GM21447 (cell line): ENCODE results near the gene XG.
"Not testable (repeated sequence)": the region's sequence is repeated elsewhere in the genome, so short reads cannot be mapped to it uniquely, and the experiment has no call there.

Source experiments
- ATAC-seq: cut with Tn5 transposase; IDR thresholded peaks from one replicate; pipeline ENCODE4 v1.9.1; 2021; ENCODE audit not compliant: unreplicated experiment

XG gene

DNA sequence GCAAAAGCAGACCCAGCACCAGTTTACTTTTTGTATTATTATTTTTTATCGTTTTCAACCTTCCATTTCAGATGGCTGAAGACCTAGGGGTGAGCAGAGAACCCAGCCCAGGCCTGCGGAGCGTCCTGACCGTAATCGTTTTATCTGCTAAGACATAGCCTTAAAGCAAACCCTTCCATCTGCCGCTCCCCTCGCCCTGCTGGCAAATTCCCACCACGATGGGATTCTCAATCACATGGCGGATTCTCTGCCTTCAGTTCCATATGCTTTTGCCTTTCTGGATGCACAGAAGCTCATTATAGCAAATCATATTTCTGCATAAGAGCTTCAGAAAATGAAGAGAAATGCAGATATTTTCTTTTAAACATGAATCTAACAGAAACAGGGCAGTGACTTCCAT is 18.6 kb upstream of the XG start:
- no peak for ATAC-seq

- no peak for ATAC-seq
Observed at GRCh38 chrX:2735270-2735669, 16.6 kb upstream of the XG start.

GRCh38 chrX:2740672-2741071 is 11.2 kb upstream of the XG start:
- ATAC-seq, result no peak

DNA sequence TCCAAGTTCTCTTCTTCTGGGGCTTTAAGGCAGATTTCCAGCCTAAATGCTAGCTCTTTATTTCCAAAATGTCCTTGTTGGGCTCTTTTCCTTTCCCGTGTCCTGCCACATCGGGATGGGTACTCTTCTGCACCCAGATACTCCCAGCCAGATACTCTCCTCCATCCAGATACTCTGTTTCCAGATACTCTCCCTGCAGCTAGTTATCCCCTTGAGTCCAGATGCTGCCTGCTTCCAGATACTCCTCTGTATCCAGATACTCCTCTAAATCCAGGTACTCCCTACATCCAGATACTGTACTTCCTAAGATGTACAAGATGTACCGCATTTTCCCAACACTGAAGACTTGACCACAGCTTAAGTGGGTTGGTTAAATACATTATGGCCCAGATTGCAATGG is 10.5 kb upstream of the XG start:
- ATAC-seq, result no peak

DNA sequence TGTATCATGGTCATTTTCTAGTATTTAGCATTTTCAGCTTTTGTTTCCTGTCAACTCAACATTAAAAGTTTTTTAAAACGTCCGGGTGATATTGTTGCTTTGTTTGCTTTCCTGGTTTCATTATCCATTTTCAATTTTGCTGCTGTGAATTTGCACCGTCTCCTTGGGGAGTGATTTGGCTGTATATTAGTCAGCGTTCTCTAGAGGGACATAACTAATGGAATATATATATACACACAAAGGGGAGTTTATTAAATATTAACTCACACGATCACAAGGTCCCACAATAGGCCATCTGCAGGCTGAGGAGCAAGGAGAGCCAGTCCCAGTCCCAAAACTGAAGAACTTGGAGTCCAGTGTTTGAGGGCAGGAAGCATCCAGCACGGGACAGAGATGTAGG is 5.6 kb upstream of the XG start:
- not testable (repeated sequence) for ATAC-seq

GRCh38 chrX:2748171-2748814 is 3.5 kb upstream of the XG start:
- no peak for ATAC-seq

DNA sequence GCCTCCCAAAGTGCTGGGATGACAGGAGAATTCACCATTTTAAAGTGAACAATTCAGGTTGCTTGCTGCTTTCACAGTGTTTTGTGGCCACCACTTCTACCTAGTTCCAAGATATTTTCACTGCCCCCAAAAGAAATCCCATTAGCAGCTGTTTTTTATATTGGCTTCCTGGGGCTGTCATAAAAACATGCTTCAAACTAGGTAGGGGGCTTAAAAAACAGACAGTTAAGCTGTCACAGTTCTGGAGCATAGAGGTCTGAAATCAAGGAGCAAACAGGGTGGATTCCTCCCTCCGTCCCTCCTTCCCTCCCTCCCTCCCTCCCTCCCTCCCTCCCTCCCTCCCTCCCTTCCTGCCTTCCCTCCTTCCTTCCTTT is 3.0 kb upstream of the XG start:
- no peak for ATAC-seq

- no peak for ATAC-seq
Observed at GRCh38 chrX:2751291-2751690, 549 bp upstream of the XG start.

- ATAC-seq, result not testable (repeated sequence)
Observed at GRCh38 chrX:2752441-2752840, 601 bp downstream of the XG start.

GRCh38 chrX:2755163-2755715 is 3.4 kb downstream of the XG start:
- not testable (repeated sequence) for ATAC-seq

- ATAC-seq, result no peak
Observed at GRCh38 chrX:2756548-2756947, 4.7 kb downstream of the XG start.

GRCh38 chrX:2761246-2761645 is 9.4 kb downstream of the XG start:
- no peak for ATAC-seq

- ATAC-seq, result not testable (repeated sequence)
Observed at GRCh38 chrX:2762671-2763070, 10.8 kb downstream of the XG start.

DNA sequence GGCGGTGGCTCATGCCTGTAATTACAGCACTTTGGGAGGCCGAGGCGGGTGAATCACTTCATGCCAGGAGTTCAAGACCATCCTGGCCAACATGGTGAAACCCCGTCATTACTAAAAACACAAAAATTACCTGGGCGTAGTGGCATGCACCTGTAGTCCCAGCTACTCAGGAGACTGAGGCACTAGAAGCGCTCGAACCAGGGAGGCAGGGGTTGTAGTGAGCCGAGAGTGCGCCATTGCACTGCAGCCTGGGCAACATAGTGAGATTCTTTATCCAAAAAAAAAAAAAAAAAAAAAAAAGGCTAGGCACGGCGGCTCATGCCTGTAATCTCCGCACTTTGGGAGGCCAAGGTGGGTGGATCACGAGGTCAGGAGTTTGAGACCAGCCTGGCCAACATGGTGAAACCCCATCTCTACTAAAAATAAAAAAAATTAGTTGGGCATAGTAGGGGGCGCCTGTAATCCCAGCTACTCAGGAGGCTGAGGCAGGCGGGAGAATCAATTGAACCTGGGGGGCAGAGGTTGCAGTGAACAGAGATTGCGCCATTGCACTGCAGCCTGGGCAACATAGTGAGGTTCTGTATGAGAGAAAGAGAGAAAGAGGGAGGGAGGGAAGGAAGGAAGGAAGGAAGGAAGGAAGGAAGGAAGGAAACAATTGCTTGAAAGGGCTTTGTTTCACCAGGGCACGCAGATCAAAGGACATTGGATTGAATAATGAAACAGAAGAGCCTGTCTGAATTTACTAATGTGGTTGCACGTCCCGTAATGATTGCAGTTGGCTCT is 13.1 kb downstream of the XG start:
- ATAC-seq, result not testable (repeated sequence)

DNA sequence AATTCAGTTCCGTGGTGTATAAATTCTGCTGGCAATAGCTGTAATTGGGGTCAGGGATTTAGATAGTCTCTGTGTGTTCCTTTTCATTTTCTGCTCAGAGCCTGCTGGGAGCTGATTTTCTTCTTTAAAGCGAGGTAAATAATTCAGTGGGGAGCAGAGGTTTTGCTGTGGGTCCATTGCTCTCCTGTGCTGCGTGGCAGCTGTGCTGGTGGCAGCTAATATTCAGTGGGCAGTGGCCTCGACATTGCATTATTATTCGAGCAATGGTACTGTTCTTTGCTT is 13.7 kb downstream of the XG start:
- ATAC-seq, result no peak

DNA sequence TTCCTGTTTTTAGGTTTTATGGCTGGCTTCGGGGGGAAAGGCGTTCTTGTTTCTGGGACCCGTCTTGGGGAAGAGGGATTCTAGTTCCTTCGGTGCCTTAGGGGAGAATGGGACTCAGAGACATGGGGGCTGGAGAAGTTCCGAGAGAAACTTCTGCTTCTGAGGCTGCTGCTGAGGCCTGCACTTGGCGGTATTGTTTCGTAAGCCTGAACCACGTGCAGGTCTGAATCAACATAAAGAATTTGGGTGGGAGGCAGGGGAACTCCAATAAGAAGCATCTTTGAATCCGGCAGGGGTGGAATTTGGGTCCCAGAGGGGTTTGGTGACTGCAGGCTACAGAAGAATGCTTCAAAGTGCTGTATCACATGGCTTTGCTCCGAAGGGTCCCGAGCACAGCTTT is 15.1 kb downstream of the XG start:
- ATAC-seq, result no peak

- ATAC-seq, result no peak
Observed at GRCh38 chrX:2767631-2768455, 16.0 kb downstream of the XG start.

- no peak for ATAC-seq
Observed at GRCh38 chrX:2769615-2770014, 17.8 kb downstream of the XG start.

- ATAC-seq, result not testable (repeated sequence)
Observed at GRCh38 chrX:2773166-2774055, 21.6 kb downstream of the XG start.

GRCh38 chrX:2774057-2774456 is 22.2 kb downstream of the XG start:
- ATAC-seq, result no peak

GRCh38 chrX:2774776-2775175 is 22.9 kb downstream of the XG start:
- ATAC-seq, result no peak
